Endothelial cell of umbilical vein (primary cell): ENCODE results near the gene SMIM8. TPM values are rescaled to one million over a fixed set of nuclear protein-coding genes. Genes with fewer than 3 reads are reported as not detected.

ENCODE experiments used
- BruUV-seq: library from RNA; stranded (reverse); fragments of 400-500 nt; replicated peaks from 2 replicates; lab custom pipeline; 2021; lab: Mats Ljungman, UMichigan
- CTCF ChIA-PET: fragments of 300-600, 350-600 bp; sonication (Branson Sonifier 250); formaldehyde crosslinking; loops from one replicate; lab custom pipeline; 2021; ENCODE audit warnings: antibody characterized with exemption, inconsistent platforms; lab: Charles Lee
- POLR2A ChIA-PET: fragments of 300-600, 350-600 bp; sonication (Branson Sonifier 250); formaldehyde crosslinking; loops from one replicate; lab custom pipeline; 2021; ENCODE audit warnings: antibody characterized with exemption, inconsistent platforms; lab: Charles Lee
- DNase-seq: peaks from one replicate; pipeline ENCODE4 v3.0.0-alpha.2; 2011; ENCODE audit warnings: low read depth, low spot score
- FAIRE-seq: peaks from 2 replicates; lab custom pipeline; 2011; peaks lifted over from hg19 to GRCh38; lab: Jason Lieb, UNC
- H2AFZ ChIP-seq: 2 replicates; pipeline ENCODE4 v1.6.0; 2012; ENCODE audit warnings: low read depth, low read length, control low read depth, inconsistent platforms
- H3K27ac ChIP-seq: 2 replicates; pipeline ENCODE4 v1.5.1; 2011; ENCODE audit warnings: low read depth, mild to moderate bottlenecking, control low read depth, low read length, moderate library complexity; ENCODE audit not compliant: insufficient read depth
- H3K27me3 ChIP-seq, 2 experiments: 2 replicates each; pipeline versions ENCODE4 v1.6.0 to v1.6.1; 2011; ENCODE audit warnings: low read length in 2 of 2, mixed read lengths in 1 of 2; ENCODE audit not compliant: control insufficient read depth in 2 of 2, insufficient read depth in 2 of 2
- H3K36me3 ChIP-seq, 2 experiments: 2 replicates in 1 of 2; 3 replicates in 1 of 2; pipeline ENCODE4 v1.5.1; 2011; ENCODE audit warnings: low read length in 2 of 2, mild to moderate bottlenecking in 1 of 2, moderate library complexity in 1 of 2; ENCODE audit not compliant: control insufficient read depth in 2 of 2, insufficient read depth in 2 of 2; ENCODE audit errors: extremely low read depth in 1 of 2
- H3K4me1 ChIP-seq: 3 replicates; pipeline ENCODE4 v1.5.1; 2011; ENCODE audit warnings: mild to moderate bottlenecking, low read length; ENCODE audit not compliant: control insufficient read depth, insufficient read depth; ENCODE audit errors: extremely low read depth
- H3K4me2 ChIP-seq: 2 replicates; pipeline ENCODE4 v1.6.1; 2011; ENCODE audit warnings: low read length, control low read depth, mixed read lengths; ENCODE audit not compliant: insufficient read depth
- H3K4me3 ChIP-seq, 3 experiments: fragments of 200-600 bp in 1 of 3; sonication (generic), shearing (Covaris generic) in 1 of 3; replicated peaks in 1 of 3; 2 replicates each; pipeline ENCODE4 v1.5.1; 2011 to 2016; ENCODE audit warnings: control low read depth in 3 of 3, low read length in 3 of 3, mild to moderate bottlenecking in 2 of 3, inconsistent platforms in 1 of 3, low read depth in 1 of 3, moderate library complexity in 1 of 3; ENCODE audit not compliant: insufficient read depth in 1 of 3
- H3K79me2 ChIP-seq: 2 replicates; pipeline ENCODE4 v1.6.0; 2012; ENCODE audit warnings: low read length, inconsistent platforms; ENCODE audit not compliant: control insufficient read depth, insufficient read depth
- H3K9ac ChIP-seq: replicated peaks from 2 replicates; pipeline ENCODE3; 2011; ENCODE audit warnings: low read length, control low read depth; ENCODE audit not compliant: insufficient read depth; ENCODE audit errors: extremely low read depth
- H3K9me1 ChIP-seq: replicated peaks from 3 replicates; pipeline ENCODE4 v1.6.0; 2011; ENCODE audit warnings: mild to moderate bottlenecking, low read length; ENCODE audit not compliant: control insufficient read depth, insufficient read depth; ENCODE audit errors: extremely low read depth
- H3K9me3 ChIP-seq: replicated peaks from 2 replicates; pipeline ENCODE4 v1.5.1; 2012; ENCODE audit warnings: low read length, inconsistent platforms; ENCODE audit not compliant: control insufficient read depth, insufficient read depth
- H4K20me1 ChIP-seq: replicated peaks from 2 replicates; pipeline ENCODE3; 2011; ENCODE audit warnings: mild to moderate bottlenecking, low read length; ENCODE audit not compliant: control insufficient read depth, insufficient read depth; ENCODE audit errors: extremely low read depth
- EZH2 ChIP-seq: IDR thresholded peaks from 2 replicates; pipeline ENCODE4 v1.6.1; 2012; ENCODE audit warnings: borderline replicate concordance, low read depth, mild to moderate bottlenecking, moderate library complexity, low read length, inconsistent platforms; ENCODE audit not compliant: severe bottlenecking
- FOS ChIP-seq: IDR thresholded peaks from 2 replicates; pipeline ENCODE4 v1.6.1; 2011; ENCODE audit warnings: mild to moderate bottlenecking, low read length, moderate library complexity, borderline replicate concordance; ENCODE audit not compliant: insufficient read depth
- GATA2 ChIP-seq: IDR thresholded peaks from 2 replicates; pipeline ENCODE4 v1.7.0; 2011; ENCODE audit warnings: low read depth, mild to moderate bottlenecking, moderate library complexity, mixed read lengths, low read length; ENCODE audit not compliant: insufficient read length, insufficient read depth
- JUN ChIP-seq: IDR thresholded peaks from 2 replicates; pipeline ENCODE4 v1.6.1; 2011; ENCODE audit warnings: borderline replicate concordance, low read depth; ENCODE audit not compliant: insufficient read length, insufficient read depth
- MYC ChIP-seq: IDR thresholded peaks from one replicate; pipeline ENCODE4 v1.6.1; 2011; ENCODE audit warnings: mild to moderate bottlenecking, low read depth, low read length
- POLR2A ChIP-seq: IDR thresholded peaks from 2 replicates; pipeline ENCODE4 v1.6.1; 2012; ENCODE audit warnings: low read depth, mild to moderate bottlenecking, control low read depth, low read length
- POLR2AphosphoS5 ChIP-seq: IDR thresholded peaks from 2 replicates; pipeline ENCODE4 v1.6.1; 2012; ENCODE audit warnings: low read depth, mild to moderate bottlenecking, control low read depth, low read length, moderate library complexity; ENCODE audit not compliant: insufficient read depth
- dilution Hi-C: fragments of 300-500 bp; cut with MboI; formaldehyde crosslinking; loops from one replicate; pipeline ENCODE4 v1.15.0; 2019; ENCODE audit warnings: low sequenced_read_pairs; ENCODE audit not compliant: extremely low pct_ligation_motif_present
- intact Hi-C: fragments of 100-400 bp; cut with micrococcal nuclease; formaldehyde crosslinking; loops from one replicate; pipeline ENCODE4 v1.10.0; 2022
- polyA plus RNA-seq, 4 experiments: library from polyadenylated mRNA; depleted of rRNA in 3 of 4; stranded (reverse) in 3 of 4; unstranded in 1 of 4; fragments of >200 nt; gene quantifications; 2 replicates each; pipeline versions ENCODE4 v1.2.1 to v1.2.3, GENCODE V29; 2011 to 2012; ENCODE audit warnings: missing spikeins in 1 of 4
- total RNA-seq: library from RNA; stranded (reverse); gene quantifications from 2 replicates; pipeline ENCODE4 v1.2.3, GENCODE V29; 2021
- TF ChIP-seq, protein P1 (sequence below): IDR thresholded peaks from 2 replicates; pipeline ENCODE4 v1.6.1; 2011; ENCODE audit not compliant: insufficient read depth, insufficient read length
- TF ChIP-seq, protein P2 (sequence below), 2 donors: IDR thresholded peaks; 1 replicate in 1 of 2; 2 replicates in 1 of 2; pipeline ENCODE4 v1.5.1; 2011; ENCODE audit warnings: low read length in 2 of 2, mild to moderate bottlenecking in 2 of 2, moderate library complexity in 2 of 2, control low read depth in 1 of 2, inconsistent platforms in 1 of 2, low read depth in 1 of 2; ENCODE audit not compliant: insufficient read depth in 1 of 2; ENCODE audit errors: extremely low read depth in 1 of 2

Gene SMIM8
- total and polyA plus RNA-seq, 2 donors (not counting 3 experiments of a cell fraction or from before 2014, with no cell fraction given), result 2.0 to 8.4 TPM

DNA sequence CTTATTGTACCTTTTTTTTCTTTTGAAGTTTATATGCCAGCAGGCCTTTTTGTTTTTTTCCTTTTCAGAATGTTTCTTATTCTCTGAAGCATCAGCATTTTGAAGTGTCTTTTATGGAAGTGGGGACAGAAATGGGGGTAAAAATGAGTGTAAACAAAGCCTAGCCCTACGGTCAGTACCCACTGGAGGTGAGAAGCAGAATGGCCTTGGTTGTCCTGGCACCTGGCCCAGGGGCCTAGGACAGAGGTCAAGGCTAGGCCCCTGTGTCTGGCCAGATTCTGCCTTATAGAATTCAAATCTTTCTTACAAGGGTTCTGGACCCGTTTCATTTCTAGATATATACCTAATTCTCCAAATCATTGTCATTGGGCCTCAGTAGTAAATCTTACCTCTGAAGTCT is 18.8 kb downstream of the SMIM8 start:
- Histone ChIP-seq H3K9me3 (no peaks in the 10 kb centered on the region), H4K20me1 (no peaks in the 10 kb centered on the region), H3K27me3 (no peaks in the 10 kb centered on the region), H3K27ac (no peak overlapping the region), H3K4me1 (no peaks in the 10 kb centered on the region), H3K4me3 (no peak overlapping the region), H3K79me2 (no peaks in the 10 kb centered on the region), H3K9ac (no peak overlapping the region), H3K36me3 (no peaks in the 10 kb centered on the region), H2AFZ (no peak overlapping the region), H3K4me2 (no peak overlapping the region), H3K9me1 (no peaks in the 10 kb centered on the region)
- no peak for FAIRE-seq
- dilution Hi-C loops (no loop called here), intact Hi-C loops (no loop called here)
- BruUV-seq, result no TSS peak
- ChIA-PET POLR2A (no interaction called here), CTCF (no interaction called here)
- no peak for DNase-seq
- TF ChIP-seq, protein P1, sequence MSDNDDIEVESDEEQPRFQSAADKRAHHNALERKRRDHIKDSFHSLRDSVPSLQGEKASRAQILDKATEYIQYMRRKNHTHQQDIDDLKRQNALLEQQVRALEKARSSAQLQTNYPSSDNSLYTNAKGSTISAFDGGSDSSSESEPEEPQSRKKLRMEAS, result no peak

DNA sequence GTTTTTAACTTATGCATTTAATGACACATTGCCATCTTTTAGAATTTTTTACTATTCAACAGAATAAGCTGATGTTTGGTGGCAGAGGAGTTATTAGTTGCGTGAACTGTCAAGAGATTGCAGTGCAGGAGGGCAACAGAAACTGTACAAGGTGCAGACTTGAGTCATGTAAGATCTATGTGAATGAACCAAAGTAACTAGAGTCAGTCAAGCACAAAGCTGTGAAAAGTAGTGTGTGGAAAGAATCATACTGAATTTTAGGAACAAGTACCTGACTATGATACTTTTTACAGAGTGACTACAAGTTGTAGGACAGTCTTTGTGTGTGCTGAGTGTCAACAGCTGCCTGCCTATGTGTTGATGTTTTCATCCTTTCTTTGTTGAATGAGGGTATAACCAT is 19.5 kb downstream of the SMIM8 start:
- no TSS peak for BruUV-seq
- TF ChIP-seq EZH2 (no peak), POLR2AphosphoS5 (no peak), GATA2 (no peak), JUN (no peak), FOS (no peak), MYC (no peak), POLR2A (no peak)
- TF ChIP-seq, protein P1, result no peak
- TF ChIP-seq, protein P2, sequence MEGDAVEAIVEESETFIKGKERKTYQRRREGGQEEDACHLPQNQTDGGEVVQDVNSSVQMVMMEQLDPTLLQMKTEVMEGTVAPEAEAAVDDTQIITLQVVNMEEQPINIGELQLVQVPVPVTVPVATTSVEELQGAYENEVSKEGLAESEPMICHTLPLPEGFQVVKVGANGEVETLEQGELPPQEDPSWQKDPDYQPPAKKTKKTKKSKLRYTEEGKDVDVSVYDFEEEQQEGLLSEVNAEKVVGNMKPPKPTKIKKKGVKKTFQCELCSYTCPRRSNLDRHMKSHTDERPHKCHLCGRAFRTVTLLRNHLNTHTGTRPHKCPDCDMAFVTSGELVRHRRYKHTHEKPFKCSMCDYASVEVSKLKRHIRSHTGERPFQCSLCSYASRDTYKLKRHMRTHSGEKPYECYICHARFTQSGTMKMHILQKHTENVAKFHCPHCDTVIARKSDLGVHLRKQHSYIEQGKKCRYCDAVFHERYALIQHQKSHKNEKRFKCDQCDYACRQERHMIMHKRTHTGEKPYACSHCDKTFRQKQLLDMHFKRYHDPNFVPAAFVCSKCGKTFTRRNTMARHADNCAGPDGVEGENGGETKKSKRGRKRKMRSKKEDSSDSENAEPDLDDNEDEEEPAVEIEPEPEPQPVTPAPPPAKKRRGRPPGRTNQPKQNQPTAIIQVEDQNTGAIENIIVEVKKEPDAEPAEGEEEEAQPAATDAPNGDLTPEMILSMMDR (IDR thresholded peaks at IDR 0.05; ENCODE audit: extremely low read depth in 1 of 2, insufficient read depth in 1 of 2, low read depth in 1 of 2, low read length in 2 of 2), result no peak
- intact Hi-C loops (no loop called here), dilution Hi-C loops (no loop called here)
- Histone ChIP-seq H3K4me2 (no peak overlapping the region), H3K4me3 (no peak overlapping the region), H3K79me2 (no peaks in the 10 kb centered on the region), H3K9me3 (no peaks in the 10 kb centered on the region), H4K20me1 (no peaks in the 10 kb centered on the region), H3K9me1 (no peaks in the 10 kb centered on the region), H3K9ac (no peak overlapping the region), H3K27ac (no peak overlapping the region), H3K36me3 (no peaks in the 10 kb centered on the region), H3K27me3 (no peaks in the 10 kb centered on the region), H3K4me1 (no peaks in the 10 kb centered on the region), H2AFZ (no peak overlapping the region)
- FAIRE-seq (no peak), DNase-seq (no peak)
- CTCF ChIA-PET, result interaction anchor here (1.0 kb wide), 1 partner anchor 24 kb away, joined by 4 read pairs; no protein-coding TSS in a partner anchor
- POLR2A ChIA-PET, result no interaction called here
